ENCODE results near the gene CYB5B. TPM values are rescaled to one million over a fixed set of nuclear protein-coding genes. Genes with fewer than 3 reads are reported as not detected.

CYB5B gene
- total RNA-seq, 4 donors from 2014 or later: 26.7 to 31.2 (median 29.1) TPM

GRCh38 chr16:69500496-69500895 is 76.1 kb downstream of the CYB5B start:
- TF ChIP-seq POLR2A (IDR thresholded peaks at IDR 0.05; ENCODE audit: low read depth): no peak
- no peak for TF ChIP-seq EP300 (IDR thresholded peaks at IDR 0.05)
- TF ChIP-seq POLR2AphosphoS5 (IDR thresholded peaks at IDR 0.05): no peak
- no peak for TF ChIP-seq CTCF (IDR thresholded peaks at IDR 0.05)
- intact Hi-C loops (cut with DNase I): no loop called here
- no peaks in the 10 kb centered on the region for H3K9me3 ChIP-seq
- H3K27ac ChIP-seq (replicated peaks in 1 of 4): no peak overlapping the region
- 92% methylated on average over 4 of the region's 4 CpGs for WGBS
- no peaks in the 10 kb centered on the region for H3K36me3 ChIP-seq
- H3K4me1 ChIP-seq: no peaks in the 10 kb centered on the region
- H3K4me3 ChIP-seq: no peak overlapping the region
- no peaks in the 10 kb centered on the region for H3K27me3 ChIP-seq
- DNase-seq (ENCODE audit: extremely low spot score): no peak

- no peaks in the 10 kb centered on the region for H3K9me3 ChIP-seq
- intact Hi-C loops (cut with DNase I): no loop called here
- DNase-seq (ENCODE audit: extremely low spot score): no peak
- no peak overlapping the region for H3K27ac ChIP-seq (replicated peaks in 1 of 4)
- H3K27me3 ChIP-seq: no peaks in the 10 kb centered on the region
- H3K4me1 ChIP-seq: no peaks in the 10 kb centered on the region
- WGBS: 61% methylated on average over 4 of the region's 4 CpGs
- H3K4me3 ChIP-seq: no peak overlapping the region
- no peaks in the 10 kb centered on the region for H3K36me3 ChIP-seq
- no peak for TF ChIP-seq EP300 (IDR thresholded peaks at IDR 0.05)
- no peak for TF ChIP-seq POLR2AphosphoS5 (IDR thresholded peaks at IDR 0.05)
- TF ChIP-seq POLR2A (IDR thresholded peaks at IDR 0.05; ENCODE audit: low read depth): no peak
- TF ChIP-seq CTCF (IDR thresholded peaks at IDR 0.05): no peak
Observed at GRCh38 chr16:69501956-69502745, 77.7 kb downstream of the CYB5B start.

- TF ChIP-seq POLR2AphosphoS5 (IDR thresholded peaks at IDR 0.05) (no peak), EP300 (IDR thresholded peaks at IDR 0.05) (no peak), CTCF (IDR thresholded peaks at IDR 0.05) (no peak), POLR2A (IDR thresholded peaks at IDR 0.05; ENCODE audit: low read depth) (no peak)
- Histone ChIP-seq H3K4me3 (no peak overlapping the region), H3K27me3 (no peaks in the 10 kb centered on the region), H3K27ac (replicated peaks in 1 of 4) (no peak overlapping the region), H3K36me3 (no peaks in the 10 kb centered on the region), H3K9me3 (no peaks in the 10 kb centered on the region), H3K4me1 (no peaks in the 10 kb centered on the region)
- intact Hi-C loops (cut with DNase I): no loop called here
- 92% methylated on average over 3 of the region's 4 CpGs for WGBS
- DNase-seq (ENCODE audit: extremely low spot score): no peak
Observed at GRCh38 chr16:69503244-69503643, 78.8 kb downstream of the CYB5B start.

- WGBS: 70% methylated on average over 4 of the region's 4 CpGs
- Histone ChIP-seq H3K9me3 (no peaks in the 10 kb centered on the region), H3K4me3 (no peak overlapping the region), H3K27me3 (no peaks in the 10 kb centered on the region), H3K4me1 (no peaks in the 10 kb centered on the region), H3K36me3 (no peaks in the 10 kb centered on the region), H3K27ac (replicated peaks in 1 of 4) (no peak overlapping the region)
- intact Hi-C loops (cut with DNase I): no loop called here
- DNase-seq (ENCODE audit: extremely low spot score): no peak
- TF ChIP-seq EP300 (IDR thresholded peaks at IDR 0.05): no peak
- no peak for TF ChIP-seq POLR2AphosphoS5 (IDR thresholded peaks at IDR 0.05)
- no peak for TF ChIP-seq POLR2A (IDR thresholded peaks at IDR 0.05; ENCODE audit: low read depth)
- TF ChIP-seq CTCF (IDR thresholded peaks at IDR 0.05): no peak
Observed at GRCh38 chr16:69508033-69508755, 83.8 kb downstream of the CYB5B start.

Measured in esophagus muscularis mucosa (tissue), 4 donors.